WTC11 (cell line): Measurements from ENCODE around the gene CCDC127. TPM values are rescaled to one million over a fixed set of nuclear protein-coding genes. Genes with fewer than 3 reads are reported as not detected.
"Not testable (repeated sequence)": the region's sequence is repeated elsewhere in the genome, so short reads cannot be mapped to it uniquely, and the experiment has no call there.

Experiments used
- ATAC-seq: fragments of 200-7000 bp; cut with Tn5 transposase; 2 replicates; pipeline ENCODE4 v1.10.0; 2021; ENCODE audit warnings: mild to moderate bottlenecking, moderate library complexity
- CTCF ChIA-PET: fragments of 300-600 bp; sonication (Branson Sonifier 250); formaldehyde crosslinking; loops from one replicate; lab custom pipeline; 2021; ENCODE audit warnings: antibody characterized with exemption; lab: Charles Lee
- POLR2A ChIA-PET: fragments of 350-600 bp; sonication (Branson Sonifier 250); formaldehyde crosslinking; loops from one replicate; lab custom pipeline; 2021; ENCODE audit warnings: antibody characterized with exemption; lab: Charles Lee
- DNase-seq: peaks from one replicate; pipeline ENCODE4 v3.0.0; 2021; ENCODE audit warnings: low spot score
- H3K27ac Mint-ChIP-seq: 2 replicates; pipeline ENCODE4 v1.8.0; 2021; ENCODE audit warnings: mixed read lengths
- H3K27me3 Mint-ChIP-seq: 2 replicates; pipeline ENCODE4 v1.8.0; 2021; ENCODE audit warnings: low read depth, mild to moderate bottlenecking, moderate library complexity, mixed read lengths
- H3K36me3 Mint-ChIP-seq: 2 replicates; pipeline ENCODE4 v1.8.0; 2021; ENCODE audit warnings: mixed read lengths
- H3K4me1 Mint-ChIP-seq: 2 replicates; pipeline ENCODE4 v1.8.0; 2022; ENCODE audit warnings: mixed read lengths
- H3K4me3 Mint-ChIP-seq: 2 replicates; pipeline ENCODE4 v1.8.0; 2021; ENCODE audit warnings: mild to moderate bottlenecking, moderate library complexity, mixed read lengths
- H3K9me3 Mint-ChIP-seq: 2 replicates; pipeline ENCODE4 v1.8.0; 2021; ENCODE audit warnings: mixed read lengths
- ELF4 ChIP-seq: sonication (generic); formaldehyde crosslinking; IDR thresholded peaks from 2 replicates; pipeline ENCODE4 v1.8.1; 2022; ENCODE audit warnings: low read depth, mild to moderate bottlenecking, moderate library complexity, missing genetic modification reagents
- GRHL2 ChIP-seq: fragments of 250-450 bp; sonication (Bioruptor Pico); IDR thresholded peaks from 2 replicates; pipeline ENCODE4 v1.8.0; 2022; ENCODE audit warnings: mild to moderate bottlenecking, moderate library complexity; ENCODE audit not compliant: insufficient replicate concordance, severe bottlenecking
- KAT7 ChIP-seq: sonication (generic); formaldehyde crosslinking; IDR thresholded peaks from 2 replicates; pipeline ENCODE4 v1.8.1; 2023; ENCODE audit warnings: missing genetic modification reagents, mild to moderate bottlenecking, borderline replicate concordance
- NFATC4 ChIP-seq: fragments of 250-450 bp; sonication (Bioruptor Pico); IDR thresholded peaks from 2 replicates; pipeline ENCODE4 v1.9.0; 2021; ENCODE audit warnings: mild to moderate bottlenecking
- OVOL2 ChIP-seq: fragments of 250-450 bp; sonication (Bioruptor Pico); IDR thresholded peaks from 2 replicates; pipeline ENCODE4 v1.9.0; 2021; ENCODE audit warnings: mild to moderate bottlenecking, borderline replicate concordance
- TCF7 ChIP-seq: sonication (generic); formaldehyde crosslinking; IDR thresholded peaks from 2 replicates; pipeline ENCODE4 v1.8.0; 2022; ENCODE audit warnings: mild to moderate bottlenecking, low read depth, missing genetic modification reagents, moderate library complexity
- TEAD4 ChIP-seq: sonication (generic); formaldehyde crosslinking; IDR thresholded peaks from 2 replicates; pipeline ENCODE4 v1.8.0; 2022; ENCODE audit warnings: mild to moderate bottlenecking, missing genetic modification reagents
- TP53 ChIP-seq: sonication (generic); formaldehyde crosslinking; IDR thresholded peaks from 2 replicates; pipeline ENCODE4 v1.8.1; 2023; ENCODE audit warnings: mild to moderate bottlenecking, missing genetic modification reagents
- ZNF138 ChIP-seq: sonication (generic); formaldehyde crosslinking; conservative IDR thresholded peaks from 2 replicates; pipeline ENCODE4 v1.8.1; 2022; ENCODE audit warnings: mild to moderate bottlenecking, moderate library complexity, missing genetic modification reagents
- ZNF396 ChIP-seq: fragments of 250-450 bp; sonication (Bioruptor Pico); IDR thresholded peaks from 2 replicates; pipeline ENCODE4 v1.8.0; 2021; ENCODE audit warnings: mild to moderate bottlenecking, moderate library complexity, borderline replicate concordance
- total RNA-seq: library from RNA; stranded (reverse); gene quantifications from 3 replicates; pipeline ENCODE4 v1.2.3, GENCODE V29; 2021
- TF ChIP-seq, protein P1 (sequence below): sonication (generic); formaldehyde crosslinking; IDR thresholded peaks from 2 replicates; pipeline ENCODE4 v1.8.0; 2022; ENCODE audit warnings: mild to moderate bottlenecking, missing genetic modification reagents
- TF ChIP-seq, protein P2 (sequence below): sonication (generic); formaldehyde crosslinking; IDR thresholded peaks from 2 replicates; pipeline ENCODE4 v1.8.0; 2022; ENCODE audit warnings: mild to moderate bottlenecking, missing genetic modification reagents
- TF ChIP-seq, protein P3 (sequence below): sonication (generic); formaldehyde crosslinking; IDR thresholded peaks from 2 replicates; pipeline ENCODE4 v1.8.0; 2023; ENCODE audit warnings: missing genetic modification reagents
- TF ChIP-seq, protein P4 (sequence below): fragments of 250-450 bp; sonication (Bioruptor Pico); IDR thresholded peaks from 2 replicates; pipeline ENCODE4 v1.9.0; 2021; ENCODE audit warnings: mild to moderate bottlenecking
- TF ChIP-seq, protein P5 (sequence below): sonication (generic); formaldehyde crosslinking; conservative IDR thresholded peaks from 2 replicates; pipeline ENCODE4 v1.8.1; 2023; ENCODE audit warnings: mild to moderate bottlenecking, low read depth, missing genetic modification reagents, moderate library complexity
- TF ChIP-seq, protein P6 (sequence below): fragments of 250-450 bp; sonication (Bioruptor Pico); conservative IDR thresholded peaks from 2 replicates; pipeline ENCODE4 v1.9.0; 2021; ENCODE audit warnings: mild to moderate bottlenecking
- TF ChIP-seq, protein P7 (sequence below): fragments of 200-600 bp; IDR thresholded peaks from 2 replicates; pipeline ENCODE4 v1.8.0; 2022; ENCODE audit warnings: antibody characterized with exemption
- TF ChIP-seq, protein P8 (sequence below): sonication (generic); formaldehyde crosslinking; IDR thresholded peaks from 2 replicates; pipeline ENCODE4 v1.8.1; 2023; ENCODE audit warnings: mild to moderate bottlenecking, moderate library complexity, missing genetic modification reagents

Gene CCDC127
- total RNA-seq, 1 experiment from 2014 or later, result 5.3 TPM

DNA sequence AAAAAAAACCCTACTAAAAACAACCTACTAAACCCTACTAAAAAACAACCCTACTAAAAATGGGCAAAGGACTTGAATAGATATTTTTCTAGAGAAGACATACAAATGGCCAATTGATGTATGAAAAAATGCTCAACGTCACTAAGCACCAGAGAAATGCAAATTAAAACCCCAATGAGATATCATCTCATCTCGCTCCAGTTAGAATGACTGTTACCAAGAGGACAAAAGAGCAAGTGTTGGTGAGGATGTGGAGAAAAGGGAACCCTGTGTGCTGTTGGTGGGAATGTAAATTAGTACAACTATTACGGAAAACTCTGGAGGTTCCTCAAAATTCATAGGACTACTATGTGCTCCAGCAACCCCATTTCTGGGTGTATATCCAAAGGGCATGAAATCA, 10.9 kb upstream of the CCDC127 start:
- Mint-ChIP-seq H3K9me3 (no peaks in the 10 kb centered on the region), H3K4me1 (peaks cover 5% of the 10 kb centered on the region), H3K4me3 (no peak overlapping the region), H3K27ac (no peak overlapping the region), H3K36me3 (peaks cover 78% of the 10 kb centered on the region), H3K27me3 (no peaks in the 10 kb centered on the region)
- no peak for DNase-seq
- CTCF ChIA-PET, result no interaction called here
- POLR2A ChIA-PET, result no interaction called here
- TF ChIP-seq, protein P1, sequence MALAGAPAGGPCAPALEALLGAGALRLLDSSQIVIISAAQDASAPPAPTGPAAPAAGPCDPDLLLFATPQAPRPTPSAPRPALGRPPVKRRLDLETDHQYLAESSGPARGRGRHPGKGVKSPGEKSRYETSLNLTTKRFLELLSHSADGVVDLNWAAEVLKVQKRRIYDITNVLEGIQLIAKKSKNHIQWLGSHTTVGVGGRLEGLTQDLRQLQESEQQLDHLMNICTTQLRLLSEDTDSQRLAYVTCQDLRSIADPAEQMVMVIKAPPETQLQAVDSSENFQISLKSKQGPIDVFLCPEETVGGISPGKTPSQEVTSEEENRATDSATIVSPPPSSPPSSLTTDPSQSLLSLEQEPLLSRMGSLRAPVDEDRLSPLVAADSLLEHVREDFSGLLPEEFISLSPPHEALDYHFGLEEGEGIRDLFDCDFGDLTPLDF, result no peak
- no peak for TF ChIP-seq OVOL2
- TF ChIP-seq, protein P2, sequence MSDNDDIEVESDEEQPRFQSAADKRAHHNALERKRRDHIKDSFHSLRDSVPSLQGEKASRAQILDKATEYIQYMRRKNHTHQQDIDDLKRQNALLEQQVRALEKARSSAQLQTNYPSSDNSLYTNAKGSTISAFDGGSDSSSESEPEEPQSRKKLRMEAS (CRISPR knock-in tag), result no peak
- no peak for ATAC-seq

DNA sequence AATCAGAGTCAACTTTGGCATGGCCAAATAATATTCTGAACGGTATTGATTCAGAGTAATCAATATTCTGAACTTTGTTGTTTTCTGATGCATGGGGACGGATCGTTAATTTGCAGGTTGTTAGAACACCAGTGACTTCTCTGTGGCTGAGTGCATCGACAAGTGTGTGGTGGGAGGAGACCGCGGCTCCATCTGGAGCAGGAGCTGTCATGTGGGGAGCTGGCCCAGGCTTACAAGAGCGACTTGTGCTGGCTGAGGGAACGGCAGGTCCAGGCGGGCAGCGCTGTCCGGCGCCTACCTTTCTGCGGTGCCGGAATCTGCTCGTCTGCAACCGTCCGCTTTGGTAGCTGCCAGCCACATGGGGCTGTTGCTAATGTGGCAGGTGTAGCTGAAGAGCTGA, 9.4 kb upstream of the CCDC127 start:
- CTCF ChIA-PET, H3K27ac Mint-ChIP-seq, H3K4me3 Mint-ChIP-seq, ATAC-seq, POLR2A ChIA-PET, H3K4me1 Mint-ChIP-seq, H3K9me3 Mint-ChIP-seq, DNase-seq, H3K27me3 Mint-ChIP-seq: not testable (repeated sequence)
- peaks cover 68% of the 10 kb centered on the region for H3K36me3 Mint-ChIP-seq

DNA sequence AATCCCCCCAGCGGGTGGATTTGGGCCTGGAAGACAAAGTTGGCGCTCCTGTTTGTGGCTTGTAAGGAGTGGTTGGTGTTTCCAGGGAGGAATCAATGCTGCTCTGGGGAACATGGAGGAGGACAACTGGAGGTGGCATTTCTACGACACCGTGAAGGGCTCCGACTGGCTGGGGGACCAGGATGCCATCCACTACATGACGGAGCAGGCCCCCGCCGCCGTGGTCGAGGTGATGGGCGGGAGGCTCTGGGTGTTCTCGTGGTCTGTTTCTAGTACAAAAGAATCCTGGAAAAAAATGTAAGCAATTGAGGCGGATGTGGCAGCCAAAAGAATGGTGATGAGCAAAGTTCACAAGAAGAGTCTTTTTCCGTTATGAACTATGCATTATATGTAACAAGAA, 7.4 kb upstream of the CCDC127 start:
- ChIA-PET POLR2A (no interaction called here), CTCF (no interaction called here)
- peaks cover 53% of the 10 kb centered on the region for H3K36me3 Mint-ChIP-seq
- H3K9me3 Mint-ChIP-seq, result no peaks in the 10 kb centered on the region
- TF ChIP-seq, protein P3, sequence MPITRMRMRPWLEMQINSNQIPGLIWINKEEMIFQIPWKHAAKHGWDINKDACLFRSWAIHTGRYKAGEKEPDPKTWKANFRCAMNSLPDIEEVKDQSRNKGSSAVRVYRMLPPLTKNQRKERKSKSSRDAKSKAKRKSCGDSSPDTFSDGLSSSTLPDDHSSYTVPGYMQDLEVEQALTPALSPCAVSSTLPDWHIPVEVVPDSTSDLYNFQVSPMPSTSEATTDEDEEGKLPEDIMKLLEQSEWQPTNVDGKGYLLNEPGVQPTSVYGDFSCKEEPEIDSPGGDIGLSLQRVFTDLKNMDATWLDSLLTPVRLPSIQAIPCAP (CRISPR knock-in tag), result no peak
- TF ChIP-seq, protein P4, sequence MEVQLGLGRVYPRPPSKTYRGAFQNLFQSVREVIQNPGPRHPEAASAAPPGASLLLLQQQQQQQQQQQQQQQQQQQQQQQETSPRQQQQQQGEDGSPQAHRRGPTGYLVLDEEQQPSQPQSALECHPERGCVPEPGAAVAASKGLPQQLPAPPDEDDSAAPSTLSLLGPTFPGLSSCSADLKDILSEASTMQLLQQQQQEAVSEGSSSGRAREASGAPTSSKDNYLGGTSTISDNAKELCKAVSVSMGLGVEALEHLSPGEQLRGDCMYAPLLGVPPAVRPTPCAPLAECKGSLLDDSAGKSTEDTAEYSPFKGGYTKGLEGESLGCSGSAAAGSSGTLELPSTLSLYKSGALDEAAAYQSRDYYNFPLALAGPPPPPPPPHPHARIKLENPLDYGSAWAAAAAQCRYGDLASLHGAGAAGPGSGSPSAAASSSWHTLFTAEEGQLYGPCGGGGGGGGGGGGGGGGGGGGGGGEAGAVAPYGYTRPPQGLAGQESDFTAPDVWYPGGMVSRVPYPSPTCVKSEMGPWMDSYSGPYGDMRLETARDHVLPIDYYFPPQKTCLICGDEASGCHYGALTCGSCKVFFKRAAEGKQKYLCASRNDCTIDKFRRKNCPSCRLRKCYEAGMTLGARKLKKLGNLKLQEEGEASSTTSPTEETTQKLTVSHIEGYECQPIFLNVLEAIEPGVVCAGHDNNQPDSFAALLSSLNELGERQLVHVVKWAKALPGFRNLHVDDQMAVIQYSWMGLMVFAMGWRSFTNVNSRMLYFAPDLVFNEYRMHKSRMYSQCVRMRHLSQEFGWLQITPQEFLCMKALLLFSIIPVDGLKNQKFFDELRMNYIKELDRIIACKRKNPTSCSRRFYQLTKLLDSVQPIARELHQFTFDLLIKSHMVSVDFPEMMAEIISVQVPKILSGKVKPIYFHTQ (CRISPR knock-in tag), result no peak
- no peak for TF ChIP-seq KAT7 (CRISPR knock-in tag)
- no peak for TF ChIP-seq TCF7 (CRISPR knock-in tag)
- no peak for TF ChIP-seq ELF4
- TF ChIP-seq, protein P5, sequence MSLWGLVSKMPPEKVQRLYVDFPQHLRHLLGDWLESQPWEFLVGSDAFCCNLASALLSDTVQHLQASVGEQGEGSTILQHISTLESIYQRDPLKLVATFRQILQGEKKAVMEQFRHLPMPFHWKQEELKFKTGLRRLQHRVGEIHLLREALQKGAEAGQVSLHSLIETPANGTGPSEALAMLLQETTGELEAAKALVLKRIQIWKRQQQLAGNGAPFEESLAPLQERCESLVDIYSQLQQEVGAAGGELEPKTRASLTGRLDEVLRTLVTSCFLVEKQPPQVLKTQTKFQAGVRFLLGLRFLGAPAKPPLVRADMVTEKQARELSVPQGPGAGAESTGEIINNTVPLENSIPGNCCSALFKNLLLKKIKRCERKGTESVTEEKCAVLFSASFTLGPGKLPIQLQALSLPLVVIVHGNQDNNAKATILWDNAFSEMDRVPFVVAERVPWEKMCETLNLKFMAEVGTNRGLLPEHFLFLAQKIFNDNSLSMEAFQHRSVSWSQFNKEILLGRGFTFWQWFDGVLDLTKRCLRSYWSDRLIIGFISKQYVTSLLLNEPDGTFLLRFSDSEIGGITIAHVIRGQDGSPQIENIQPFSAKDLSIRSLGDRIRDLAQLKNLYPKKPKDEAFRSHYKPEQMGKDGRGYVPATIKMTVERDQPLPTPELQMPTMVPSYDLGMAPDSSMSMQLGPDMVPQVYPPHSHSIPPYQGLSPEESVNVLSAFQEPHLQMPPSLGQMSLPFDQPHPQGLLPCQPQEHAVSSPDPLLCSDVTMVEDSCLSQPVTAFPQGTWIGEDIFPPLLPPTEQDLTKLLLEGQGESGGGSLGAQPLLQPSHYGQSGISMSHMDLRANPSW (CRISPR knock-in tag), result no peak
- TF ChIP-seq TEAD4 (CRISPR knock-in tag), result no peak
- TF ChIP-seq TP53, result no peak
- TF ChIP-seq, protein P6, sequence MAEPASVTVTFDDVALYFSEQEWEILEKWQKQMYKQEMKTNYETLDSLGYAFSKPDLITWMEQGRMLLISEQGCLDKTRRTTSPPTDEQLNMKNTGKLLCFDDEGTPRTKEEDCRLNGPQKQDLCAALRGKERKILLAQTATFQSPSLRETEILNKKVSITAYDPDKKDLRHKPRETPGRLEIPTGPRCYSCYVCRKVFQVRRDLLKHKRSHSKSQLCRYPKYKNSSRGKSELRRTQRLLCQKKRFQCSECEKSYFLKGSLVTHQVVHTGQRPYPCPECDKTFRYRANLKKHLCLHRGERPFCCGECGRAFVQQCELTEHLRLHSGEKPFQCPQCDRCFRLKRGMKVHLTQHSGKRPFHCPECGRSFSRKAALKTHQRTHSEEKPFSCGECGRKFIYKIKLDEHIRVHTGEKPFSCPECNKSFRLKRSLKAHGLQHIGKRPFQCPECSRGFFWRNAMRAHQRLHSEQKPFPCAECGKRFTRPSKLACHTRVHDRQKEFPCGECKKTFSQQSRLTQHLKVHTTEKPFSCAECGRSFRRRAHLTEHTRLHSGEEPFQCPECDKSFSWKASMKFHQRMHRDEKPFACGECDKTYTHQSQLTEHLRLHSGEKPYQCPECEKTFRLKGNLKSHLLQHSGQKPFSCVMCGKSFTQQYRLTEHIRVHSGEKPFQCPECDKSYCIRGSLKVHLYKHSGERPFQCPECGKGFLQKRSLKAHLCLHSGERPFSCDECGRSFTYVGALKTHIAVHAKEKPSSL (CRISPR knock-in tag), result no peak
- TF ChIP-seq GRHL2 (CRISPR knock-in tag), result no peak
- TF ChIP-seq, protein P7, sequence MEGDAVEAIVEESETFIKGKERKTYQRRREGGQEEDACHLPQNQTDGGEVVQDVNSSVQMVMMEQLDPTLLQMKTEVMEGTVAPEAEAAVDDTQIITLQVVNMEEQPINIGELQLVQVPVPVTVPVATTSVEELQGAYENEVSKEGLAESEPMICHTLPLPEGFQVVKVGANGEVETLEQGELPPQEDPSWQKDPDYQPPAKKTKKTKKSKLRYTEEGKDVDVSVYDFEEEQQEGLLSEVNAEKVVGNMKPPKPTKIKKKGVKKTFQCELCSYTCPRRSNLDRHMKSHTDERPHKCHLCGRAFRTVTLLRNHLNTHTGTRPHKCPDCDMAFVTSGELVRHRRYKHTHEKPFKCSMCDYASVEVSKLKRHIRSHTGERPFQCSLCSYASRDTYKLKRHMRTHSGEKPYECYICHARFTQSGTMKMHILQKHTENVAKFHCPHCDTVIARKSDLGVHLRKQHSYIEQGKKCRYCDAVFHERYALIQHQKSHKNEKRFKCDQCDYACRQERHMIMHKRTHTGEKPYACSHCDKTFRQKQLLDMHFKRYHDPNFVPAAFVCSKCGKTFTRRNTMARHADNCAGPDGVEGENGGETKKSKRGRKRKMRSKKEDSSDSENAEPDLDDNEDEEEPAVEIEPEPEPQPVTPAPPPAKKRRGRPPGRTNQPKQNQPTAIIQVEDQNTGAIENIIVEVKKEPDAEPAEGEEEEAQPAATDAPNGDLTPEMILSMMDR, result no peak
- TF ChIP-seq ZNF138 (CRISPR knock-in tag), result no peak
- TF ChIP-seq, protein P8, sequence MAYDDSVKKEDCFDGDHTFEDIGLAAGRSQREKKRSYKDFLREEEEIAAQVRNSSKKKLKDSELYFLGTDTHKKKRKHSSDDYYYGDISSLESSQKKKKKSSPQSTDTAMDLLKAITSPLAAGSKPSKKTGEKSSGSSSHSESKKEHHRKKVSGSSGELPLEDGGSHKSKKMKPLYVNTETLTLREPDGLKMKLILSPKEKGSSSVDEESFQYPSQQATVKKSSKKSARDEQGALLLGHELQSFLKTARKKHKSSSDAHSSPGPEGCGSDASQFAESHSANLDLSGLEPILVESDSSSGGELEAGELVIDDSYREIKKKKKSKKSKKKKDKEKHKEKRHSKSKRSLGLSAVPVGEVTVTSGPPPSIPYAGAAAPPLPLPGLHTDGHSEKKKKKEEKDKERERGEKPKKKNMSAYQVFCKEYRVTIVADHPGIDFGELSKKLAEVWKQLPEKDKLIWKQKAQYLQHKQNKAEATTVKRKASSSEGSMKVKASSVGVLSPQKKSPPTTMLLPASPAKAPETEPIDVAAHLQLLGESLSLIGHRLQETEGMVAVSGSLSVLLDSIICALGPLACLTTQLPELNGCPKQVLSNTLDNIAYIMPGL (CRISPR knock-in tag), result no peak
- no peak for TF ChIP-seq ZNF396
- TF ChIP-seq NFATC4, result no peak
- no peak overlapping the region for H3K4me3 Mint-ChIP-seq
- no peak for DNase-seq
- peaks cover 18% of the 10 kb centered on the region for H3K4me1 Mint-ChIP-seq
- H3K27ac Mint-ChIP-seq, result no peak overlapping the region
- no peaks in the 10 kb centered on the region for H3K27me3 Mint-ChIP-seq
- no peak for ATAC-seq
